K562 (cell line): ENCODE data around the gene ASPRV1. TPM values are rescaled to one million over a fixed set of nuclear protein-coding genes. Genes with fewer than 3 reads are reported as not detected.

Source experiments
- DACH1 ChIP-seq: fragments of 450-650 bp; IDR thresholded peaks from 2 replicates; pipeline ENCODE4 v1.6.1; 2018; ENCODE audit not compliant: partially characterized antibody
- HNRNPL ChIP-seq: fragments of 200-400 bp; formaldehyde crosslinking; IDR thresholded peaks from 2 replicates; pipeline ENCODE4 v1.6.1; 2017; ENCODE audit warnings: low read depth, mild to moderate bottlenecking, low read length
- MYC ChIP-seq, 2 experiments: fragments of 250-450 bp in 1 of 2; sonication (Bioruptor Pico) in 1 of 2; IDR thresholded peaks; 2 replicates each; pipeline versions ENCODE4 v1.5.1 to v1.6.1; 2012 to 2021; ENCODE audit warnings: low read depth in 2 of 2, borderline replicate concordance in 1 of 2, improper control_type of control experiment in 1 of 2, low read length in 1 of 2, mild to moderate bottlenecking in 1 of 2, moderate library complexity in 1 of 2
- NFYB ChIP-seq: IDR thresholded peaks from 2 replicates; pipeline ENCODE4 v1.6.1; 2011; ENCODE audit warnings: mild to moderate bottlenecking, moderate library complexity; ENCODE audit not compliant: insufficient read length; ENCODE audit errors: extremely low read depth
- PTRF ChIP-seq: fragments of 450-650 bp; IDR thresholded peaks from 2 replicates; pipeline ENCODE4 v1.6.1; 2016; ENCODE audit warnings: mild to moderate bottlenecking, missing genetic modification characterization, missing compliant biosample characterization
- SMAD1 ChIP-seq: fragments of 150-350 bp; IDR thresholded peaks from 2 replicates; pipeline ENCODE4 v1.6.1; 2014; ENCODE audit warnings: low read length, low read depth; ENCODE audit not compliant: partially characterized antibody
- SRSF9 ChIP-seq: fragments of 200-400 bp; formaldehyde crosslinking; IDR thresholded peaks from 2 replicates; pipeline ENCODE4 v1.6.1; 2017; ENCODE audit warnings: low read depth, low read length, borderline replicate concordance
- TFAM ChIP-seq: fragments of 250-450 bp; sonication (Bioruptor Pico); conservative IDR thresholded peaks from 2 replicates; pipeline ENCODE4 v1.5.0; 2021; ENCODE audit warnings: mild to moderate bottlenecking, moderate library complexity
- THRAP3 ChIP-seq: fragments of 450-650 bp; IDR thresholded peaks from 2 replicates; pipeline ENCODE4 v1.6.1; 2016; ENCODE audit warnings: mild to moderate bottlenecking, inconsistent platforms, borderline replicate concordance
- U2AF2 ChIP-seq: fragments of 200-400 bp; formaldehyde crosslinking; optimal IDR thresholded peaks from 2 replicates; pipeline ENCODE3; 2017; ENCODE audit warnings: low read depth, mild to moderate bottlenecking, low read length
- ZNF561 ChIP-seq: fragments of 450-650 bp; formaldehyde crosslinking; conservative IDR thresholded peaks from 2 replicates; pipeline ENCODE4 v1.4.0; 2020; ENCODE audit warnings: mild to moderate bottlenecking, moderate library complexity
- polyA plus RNA-seq, 8 experiments: library from polyadenylated mRNA; depleted of rRNA in 4 of 8; stranded (reverse) in 5 of 8; unstranded in 3 of 8; fragments of >200 nt; fragmentation: Nextera tagmentation in 2 of 8; fragmentation: Illumina TruSeq in 1 of 8; extraction: Ambion mirVana in 2 of 8; extraction: Trizol in 1 of 8; gene quantifications; 2 replicates each; pipeline versions ENCODE4 v1.2.1 to v1.2.3, GENCODE V29; 2011 to 2014; ENCODE audit warnings: inconsistent platforms in 1 of 8, missing spikeins in 1 of 8
- total RNA-seq, 7 experiments: library from RNA; depleted of rRNA in 6 of 7; stranded (reverse); fragments of >200 nt in 6 of 7; fragmentation: Illumina TruSeq in 2 of 7; extraction: Trizol in 2 of 7; gene quantifications; 2 replicates each; pipeline versions ENCODE4 v1.2.1 to v1.2.3, GENCODE V29; 2011 to 2021; ENCODE audit warnings: low replicate concordance in 1 of 7
- TF ChIP-seq, protein P1 (sequence below): sonication (generic); formaldehyde crosslinking; IDR thresholded peaks from 2 replicates; pipeline ENCODE4 v1.8.1; 2023; ENCODE audit warnings: mild to moderate bottlenecking, missing genetic modification reagents
- TF ChIP-seq, protein P2 (sequence below): sonication (generic); formaldehyde crosslinking; IDR thresholded peaks from 2 replicates; pipeline ENCODE4 v1.5.0; 2020; ENCODE audit warnings: missing genetic modification reagents
- TF ChIP-seq, protein P3 (sequence below): fragments of 250-450 bp; sonication (Bioruptor Pico); IDR thresholded peaks from 2 replicates; pipeline ENCODE4 v1.4.0; 2020
- TF ChIP-seq, protein P4 (sequence below): fragments of 250-450 bp; sonication (Bioruptor Pico); IDR thresholded peaks from 2 replicates; pipeline ENCODE4 v1.5.1; 2021; ENCODE audit warnings: mild to moderate bottlenecking

Gene ASPRV1
- total and polyA plus RNA-seq, 9 of the 15 experiments (the other 6 are each of a cell fraction or from before 2014, with no cell fraction given) = 0.17 to 0.72 (median 0.47) TPM; not detected in 1

DNA sequence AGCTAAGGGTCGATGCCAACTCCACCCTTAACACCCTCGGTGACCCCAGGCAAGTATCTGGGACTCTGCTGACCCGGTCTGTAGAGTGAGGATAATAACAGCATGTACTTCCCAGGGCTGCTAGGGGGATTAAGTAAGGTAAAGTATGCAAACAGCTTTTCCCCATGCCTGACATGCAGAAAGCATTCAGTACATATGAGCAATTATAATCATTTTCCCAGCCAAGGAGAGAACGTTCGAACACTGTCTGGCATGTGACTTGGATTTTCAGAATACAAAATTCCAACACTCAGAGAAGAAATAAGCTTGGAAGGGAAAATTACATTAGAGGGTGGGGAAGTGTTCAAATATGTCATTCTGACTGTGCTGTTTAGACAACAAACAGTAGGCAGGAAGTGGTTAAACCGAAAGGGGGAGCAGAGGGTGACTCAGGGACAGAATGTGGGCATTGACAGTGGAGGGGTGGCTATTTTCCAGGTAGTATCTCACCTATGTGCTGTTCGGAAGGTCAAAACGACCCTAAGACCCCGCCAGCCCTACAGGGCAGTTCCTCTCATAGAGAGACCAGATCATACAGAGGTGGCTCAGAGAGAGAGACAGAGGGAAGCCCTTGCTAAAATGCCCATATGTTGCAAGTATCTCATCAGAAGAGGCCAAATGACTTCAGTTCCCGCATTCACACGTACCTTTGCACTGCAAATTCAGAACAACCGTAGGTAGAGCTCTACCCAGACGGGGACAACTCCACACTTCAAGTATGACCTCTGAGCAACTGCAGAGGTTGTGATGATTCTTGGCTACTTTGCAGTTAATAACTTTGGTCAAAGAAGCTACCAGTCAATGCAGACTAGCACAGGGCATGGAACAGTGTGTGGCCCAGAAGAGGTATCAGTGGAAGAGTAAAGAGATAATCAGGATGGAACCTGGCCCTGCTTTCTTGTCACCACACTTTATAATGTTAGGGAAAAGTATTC is 14.8 kb downstream of the ASPRV1 start (continued):
- TF ChIP-seq, protein P1, sequence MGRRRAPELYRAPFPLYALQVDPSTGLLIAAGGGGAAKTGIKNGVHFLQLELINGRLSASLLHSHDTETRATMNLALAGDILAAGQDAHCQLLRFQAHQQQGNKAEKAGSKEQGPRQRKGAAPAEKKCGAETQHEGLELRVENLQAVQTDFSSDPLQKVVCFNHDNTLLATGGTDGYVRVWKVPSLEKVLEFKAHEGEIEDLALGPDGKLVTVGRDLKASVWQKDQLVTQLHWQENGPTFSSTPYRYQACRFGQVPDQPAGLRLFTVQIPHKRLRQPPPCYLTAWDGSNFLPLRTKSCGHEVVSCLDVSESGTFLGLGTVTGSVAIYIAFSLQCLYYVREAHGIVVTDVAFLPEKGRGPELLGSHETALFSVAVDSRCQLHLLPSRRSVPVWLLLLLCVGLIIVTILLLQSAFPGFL = no peak
- TF ChIP-seq HNRNPL (no peak), PTRF (no peak), ZNF561 (no peak), DACH1 (no peak), SRSF9 (no peak), TFAM (CRISPR knock-in tag) (no peak), NFYB (no peak), MYC (IDR thresholded peaks at IDR 0.05; ENCODE audit: low read depth, low read length) (peak; percentile 26; the same call in 1 of the 2 replicates), MYC (CRISPR knock-in tag; IDR thresholded peaks at IDR 0.05; ENCODE audit: borderline replicate concordance, low read depth) (no peak), THRAP3 (no peak), U2AF2 (no peak), SMAD1 (no peak)
- TF ChIP-seq, protein P2, sequence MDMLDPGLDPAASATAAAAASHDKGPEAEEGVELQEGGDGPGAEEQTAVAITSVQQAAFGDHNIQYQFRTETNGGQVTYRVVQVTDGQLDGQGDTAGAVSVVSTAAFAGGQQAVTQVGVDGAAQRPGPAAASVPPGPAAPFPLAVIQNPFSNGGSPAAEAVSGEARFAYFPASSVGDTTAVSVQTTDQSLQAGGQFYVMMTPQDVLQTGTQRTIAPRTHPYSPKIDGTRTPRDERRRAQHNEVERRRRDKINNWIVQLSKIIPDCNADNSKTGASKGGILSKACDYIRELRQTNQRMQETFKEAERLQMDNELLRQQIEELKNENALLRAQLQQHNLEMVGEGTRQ (CRISPR knock-in tag) = no peak
- TF ChIP-seq, protein P3, sequence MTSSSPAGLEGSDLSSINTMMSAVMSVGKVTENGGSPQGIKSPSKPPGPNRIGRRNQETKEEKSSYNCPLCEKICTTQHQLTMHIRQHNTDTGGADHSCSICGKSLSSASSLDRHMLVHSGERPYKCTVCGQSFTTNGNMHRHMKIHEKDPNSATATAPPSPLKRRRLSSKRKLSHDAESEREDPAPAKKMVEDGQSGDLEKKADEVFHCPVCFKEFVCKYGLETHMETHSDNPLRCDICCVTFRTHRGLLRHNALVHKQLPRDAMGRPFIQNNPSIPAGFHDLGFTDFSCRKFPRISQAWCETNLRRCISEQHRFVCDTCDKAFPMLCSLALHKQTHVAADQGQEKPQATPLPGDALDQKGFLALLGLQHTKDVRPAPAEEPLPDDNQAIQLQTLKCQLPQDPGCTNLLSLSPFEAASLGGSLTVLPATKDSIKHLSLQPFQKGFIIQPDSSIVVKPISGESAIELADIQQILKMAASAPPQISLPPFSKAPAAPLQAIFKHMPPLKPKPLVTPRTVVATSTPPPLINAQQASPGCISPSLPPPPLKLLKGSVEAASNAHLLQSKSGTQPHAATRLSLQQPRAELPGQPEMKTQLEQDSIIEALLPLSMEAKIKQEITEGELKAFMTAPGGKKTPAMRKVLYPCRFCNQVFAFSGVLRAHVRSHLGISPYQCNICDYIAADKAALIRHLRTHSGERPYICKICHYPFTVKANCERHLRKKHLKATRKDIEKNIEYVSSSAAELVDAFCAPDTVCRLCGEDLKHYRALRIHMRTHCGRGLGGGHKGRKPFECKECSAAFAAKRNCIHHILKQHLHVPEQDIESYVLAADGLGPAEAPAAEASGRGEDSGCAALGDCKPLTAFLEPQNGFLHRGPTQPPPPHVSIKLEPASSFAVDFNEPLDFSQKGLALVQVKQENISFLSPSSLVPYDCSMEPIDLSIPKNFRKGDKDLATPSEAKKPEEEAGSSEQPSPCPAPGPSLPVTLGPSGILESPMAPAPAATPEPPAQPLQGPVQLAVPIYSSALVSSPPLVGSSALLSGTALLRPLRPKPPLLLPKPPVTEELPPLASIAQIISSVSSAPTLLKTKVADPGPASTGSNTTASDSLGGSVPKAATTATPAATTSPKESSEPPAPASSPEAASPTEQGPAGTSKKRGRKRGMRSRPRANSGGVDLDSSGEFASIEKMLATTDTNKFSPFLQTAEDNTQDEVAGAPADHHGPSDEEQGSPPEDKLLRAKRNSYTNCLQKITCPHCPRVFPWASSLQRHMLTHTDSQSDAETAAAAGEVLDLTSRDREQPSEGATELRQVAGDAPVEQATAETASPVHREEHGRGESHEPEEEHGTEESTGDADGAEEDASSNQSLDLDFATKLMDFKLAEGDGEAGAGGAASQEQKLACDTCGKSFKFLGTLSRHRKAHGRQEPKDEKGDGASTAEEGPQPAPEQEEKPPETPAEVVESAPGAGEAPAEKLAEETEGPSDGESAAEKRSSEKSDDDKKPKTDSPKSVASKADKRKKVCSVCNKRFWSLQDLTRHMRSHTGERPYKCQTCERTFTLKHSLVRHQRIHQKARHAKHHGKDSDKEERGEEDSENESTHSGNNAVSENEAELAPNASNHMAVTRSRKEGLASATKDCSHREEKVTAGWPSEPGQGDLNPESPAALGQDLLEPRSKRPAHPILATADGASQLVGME (CRISPR knock-in tag) = no peak
- TF ChIP-seq, protein P4, sequence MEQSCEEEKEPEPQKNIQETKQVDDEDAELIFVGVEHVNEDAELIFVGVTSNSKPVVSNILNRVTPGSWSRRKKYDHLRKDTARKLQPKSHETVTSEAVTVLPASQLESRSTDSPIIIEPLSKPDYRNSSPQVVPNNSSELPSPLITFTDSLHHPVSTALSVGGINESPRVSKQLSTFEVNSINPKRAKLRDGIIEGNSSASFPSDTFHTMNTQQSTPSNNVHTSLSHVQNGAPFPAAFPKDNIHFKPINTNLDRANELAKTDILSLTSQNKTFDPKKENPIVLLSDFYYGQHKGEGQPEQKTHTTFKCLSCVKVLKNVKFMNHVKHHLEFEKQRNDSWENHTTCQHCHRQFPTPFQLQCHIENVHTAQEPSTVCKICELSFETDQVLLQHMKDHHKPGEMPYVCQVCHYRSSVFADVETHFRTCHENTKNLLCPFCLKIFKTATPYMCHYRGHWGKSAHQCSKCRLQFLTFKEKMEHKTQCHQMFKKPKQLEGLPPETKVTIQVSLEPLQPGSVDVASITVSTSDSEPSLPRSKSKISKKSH (CRISPR knock-in tag) = no peak
